Ovary (tissue), 9 donors: ENCODE measurements around the gene RAD51D. TPM values are rescaled to one million over a fixed set of nuclear protein-coding genes. Genes with fewer than 3 reads are reported as not detected.

Source experiments
- DNase-seq, 5 donors: peaks; one replicate each; pipeline ENCODE4 v3.0.0-alpha.2; 2019 to 2020
- H3K27ac ChIP-seq, 2 donors: fragments of 200-600 bp; one replicate each; pipeline versions ENCODE4 v1.5.1 to v1.8.0; 2019 to 2022
- H3K27me3 ChIP-seq: fragments of 200-600 bp; one replicate; pipeline ENCODE4 v1.8.0; 2022
- H3K36me3 ChIP-seq: fragments of 200-600 bp; sonication (generic); one replicate; pipeline ENCODE4 v1.5.1; 2019
- H3K4me1 ChIP-seq: one replicate; pipeline ENCODE4 v1.8.1; 2013; ENCODE audit warnings: mild to moderate bottlenecking, moderate library complexity; ENCODE audit not compliant: insufficient read depth
- H3K4me3 ChIP-seq: fragments of 200-600 bp; sonication (generic); one replicate; pipeline ENCODE4 v1.5.1; 2017
- H3K9me3 ChIP-seq, 2 donors: fragments of 200-600 bp in 1 of 2; sonication (generic) in 1 of 2; one replicate each; pipeline versions ENCODE4 v1.5.1 to v1.8.1; 2013 to 2019; ENCODE audit warnings: mild to moderate bottlenecking in 1 of 2, moderate library complexity in 1 of 2
- EP300 ChIP-seq: sonication (generic); formaldehyde crosslinking; IDR thresholded peaks from one replicate; pipeline ENCODE4 v1.6.1; 2017; ENCODE audit warnings: antibody characterized with exemption
- POLR2A ChIP-seq: fragments of 450-650 bp; IDR thresholded peaks from one replicate; pipeline ENCODE4 v1.6.1; 2017; ENCODE audit warnings: antibody characterized with exemption, mild to moderate bottlenecking, moderate library complexity
- WGBS, 3 donors: extraction: QIAGEN DNeasy Blood & Tissue Kit in 1 of 3; methylation state at CpG; one replicate each; pipeline versions ENCODE4 v1.1.5 to v1.1.7; 2013 to 2017; 5-methylcytosine and 5-hydroxymethylcytosine counted together
- intact Hi-C, 4 donors: fragments of 100-400 bp; cut with DNase I; formaldehyde crosslinking; loops; one replicate each; pipeline versions ENCODE4 v1.11.0 to v1.15.1; 2022 to 2023
- polyA plus RNA-seq, 2 donors: library from polyadenylated mRNA; stranded (reverse); fragments of 200-250 nt in 1 of 2; fragments of 350-450 nt in 1 of 2; fragmentation: Illumina TruSeq in 1 of 2; extraction: RNeasy Lipid Tissue Mini Kit (QIAGEN cat#74804) in 1 of 2; gene quantifications; one replicate each; pipeline ENCODE4 v1.2.3, GENCODE V29; 2013 to 2014
- total RNA-seq, 7 donors: library from RNA; depleted of rRNA in 2 of 7; stranded (reverse); fragments of >200 nt in 2 of 7; fragmentation: NEBNext Ultra II Directional in 3 of 7; extraction: Animal tissue kit (Norgen Biotek cat#: 25700) in 3 of 7; gene quantifications; one replicate each; pipeline versions ENCODE4 v1.1.0 to v1.2.4, GENCODE V29; 2016 to 2023
- TF ChIP-seq, protein P1 (sequence below), 3 donors: fragments of 450-650 bp in 2 of 3; fragments of 200-600 bp in 1 of 3; IDR thresholded peaks; one replicate each; pipeline versions ENCODE4 v1.5.1 to v1.8.0; 2016 to 2022; ENCODE audit warnings: antibody characterized with exemption in 3 of 3, mild to moderate bottlenecking in 1 of 3
- donor health status: DM: no; HTN: no; CAD: no; lungs with moderate emphysema.
- donor health status: DM: no; HTN: no; CAD: no.
- donor health status: Bipolar disorder and iron deficiency.
- donor health status: DM: yes; HTN: yes; CAD: no.
- donor health status: DM: no; HTN: no; CAD: no.
- donor health status: DM: yes; HTN: yes; CAD: no.

RAD51D gene
- total and polyA plus RNA-seq, 9 donors, result 7.3 to 16.7 (median 11.4) TPM

- no peaks in the 10 kb centered on the region for H3K36me3 ChIP-seq
- TF ChIP-seq, protein P1, sequence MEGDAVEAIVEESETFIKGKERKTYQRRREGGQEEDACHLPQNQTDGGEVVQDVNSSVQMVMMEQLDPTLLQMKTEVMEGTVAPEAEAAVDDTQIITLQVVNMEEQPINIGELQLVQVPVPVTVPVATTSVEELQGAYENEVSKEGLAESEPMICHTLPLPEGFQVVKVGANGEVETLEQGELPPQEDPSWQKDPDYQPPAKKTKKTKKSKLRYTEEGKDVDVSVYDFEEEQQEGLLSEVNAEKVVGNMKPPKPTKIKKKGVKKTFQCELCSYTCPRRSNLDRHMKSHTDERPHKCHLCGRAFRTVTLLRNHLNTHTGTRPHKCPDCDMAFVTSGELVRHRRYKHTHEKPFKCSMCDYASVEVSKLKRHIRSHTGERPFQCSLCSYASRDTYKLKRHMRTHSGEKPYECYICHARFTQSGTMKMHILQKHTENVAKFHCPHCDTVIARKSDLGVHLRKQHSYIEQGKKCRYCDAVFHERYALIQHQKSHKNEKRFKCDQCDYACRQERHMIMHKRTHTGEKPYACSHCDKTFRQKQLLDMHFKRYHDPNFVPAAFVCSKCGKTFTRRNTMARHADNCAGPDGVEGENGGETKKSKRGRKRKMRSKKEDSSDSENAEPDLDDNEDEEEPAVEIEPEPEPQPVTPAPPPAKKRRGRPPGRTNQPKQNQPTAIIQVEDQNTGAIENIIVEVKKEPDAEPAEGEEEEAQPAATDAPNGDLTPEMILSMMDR (IDR thresholded peaks at IDR 0.05), result no peak
- no peak for TF ChIP-seq EP300
- TF ChIP-seq POLR2A, result no peak
- no peak for DNase-seq
- 82 to 91% (median 86%) methylated on average over 11 of the region's 11 CpGs for WGBS, 3 donors
- H3K9me3 ChIP-seq, result no peaks in the 10 kb centered on the region
- no peaks in the 10 kb centered on the region for H3K4me1 ChIP-seq
- H3K4me3 ChIP-seq, result no peak overlapping the region
- no peak overlapping the region for H3K27ac ChIP-seq
- intact Hi-C loops, result no loop called here
- no peaks in the 10 kb centered on the region for H3K27me3 ChIP-seq
These were observed 30.3 kb upstream of the RAD51D start for GRCh38 chr17:35149941-35150340.

DNA sequence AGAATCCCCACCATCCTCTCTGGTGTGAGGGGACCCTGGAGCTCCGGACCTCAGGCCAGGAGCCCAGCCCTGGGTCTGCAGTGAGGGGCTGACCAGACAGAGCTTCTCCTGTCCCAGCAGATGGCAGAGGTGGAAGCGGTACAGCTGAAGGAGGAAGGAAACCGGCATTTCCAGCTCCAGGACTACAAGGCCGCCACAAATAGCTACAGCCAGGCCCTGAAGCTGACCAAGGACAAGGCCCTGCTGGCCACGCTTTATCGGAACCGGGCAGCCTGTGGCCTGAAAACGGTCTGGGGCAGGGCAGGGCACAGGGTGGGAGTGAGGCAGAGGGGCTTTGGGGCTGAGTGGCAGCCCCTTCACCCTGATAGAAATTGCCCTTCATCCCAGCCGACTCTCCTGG is 28.5 kb upstream of the RAD51D start:
- Histone ChIP-seq H3K4me3 (no peak overlapping the region), H3K4me1 (no peaks in the 10 kb centered on the region), H3K27ac (no peak overlapping the region), H3K36me3 (no peaks in the 10 kb centered on the region), H3K27me3 (no peaks in the 10 kb centered on the region), H3K9me3 (no peaks in the 10 kb centered on the region)
- TF ChIP-seq EP300 (no peak), POLR2A (no peak)
- TF ChIP-seq, protein P1 (IDR thresholded peaks at IDR 0.05), result no peak
- 61 to 74% (median 73%) methylated on average over 9 of the region's 9 CpGs for WGBS, 3 donors
- DNase-seq, result no peak
- intact Hi-C loops, result no loop called here

- Histone ChIP-seq H3K27ac (no peak within 1 kb of the TSS), H3K4me3 (no peak within 1 kb of the TSS), H3K36me3 (no peaks in the 10 kb centered on the region), H3K27me3 (no peaks in the 10 kb centered on the region), H3K4me1 (peaks cover under 1% of the 10 kb centered on the region), H3K9me3 (no peaks in the 10 kb centered on the region)
- TF ChIP-seq, protein P1 (IDR thresholded peaks at IDR 0.05), result no peak
- TF ChIP-seq POLR2A (no peak), EP300 (no peak)
- intact Hi-C loops, result no loop called here
- WGBS, 3 donors, result 55 to 62% (median 57%) methylated on average over 4 of the region's 4 CpGs
- no peak for DNase-seq
These were observed 27.8 kb upstream of the RAD51D start, which contains the start of gene UNC45B for GRCh38 chr17:35147375-35147905. UNC45B (plus strand) TSS chr17:35147817; CDS start chr17:35148264, 447 bp downstream.

- H3K27ac ChIP-seq, result no peak overlapping the region
- no peaks in the 10 kb centered on the region for H3K27me3 ChIP-seq
- H3K9me3 ChIP-seq, result no peaks in the 10 kb centered on the region
- no peaks in the 10 kb centered on the region for H3K36me3 ChIP-seq
- no peak for DNase-seq
- TF ChIP-seq EP300 (no peak), POLR2A (no peak)
- TF ChIP-seq, protein P1 (IDR thresholded peaks at IDR 0.05), result no peak
- no peak overlapping the region for H3K4me3 ChIP-seq
- WGBS, 3 donors, result 28 to 44% (median 37%) methylated on average over 4 of the region's 4 CpGs
- intact Hi-C loops, result no loop called here
- peaks cover 2% of the 10 kb centered on the region for H3K4me1 ChIP-seq
These were observed 26.7 kb upstream of the RAD51D start for GRCh38 chr17:35146214-35146833.
